ENCODE measurements around the gene RIMS4. TPM values are rescaled to one million over a fixed set of nuclear protein-coding genes. Genes with fewer than 3 reads are reported as not detected.

RIMS4 gene
- total and polyA plus RNA-seq, 9 of the 15 experiments (the other 6 are each of a cell fraction or from before 2014, with no cell fraction given) = 0.04 TPM; not detected in 8

GRCh38 chr20:44834693-44835092, 24.3 kb upstream of the RIMS4 start:
- Histone ChIP-seq H3K79me2 (ENCODE audit: control insufficient read depth, insufficient read depth, low read length) (no peaks in the 10 kb centered on the region), H3K4me3 (no peak overlapping the region), H3K9ac (ENCODE audit: insufficient read depth in 1 of 2, low read depth in 2 of 2, low read length in 2 of 2) (no peak overlapping the region), H3K9me3 (replicated peaks; ENCODE audit: control insufficient read depth, insufficient read depth, low read depth, low read length) (no peaks in the 10 kb centered on the region), H3K27ac (ENCODE audit: extremely low read depth, low read depth, low read length) (no peak overlapping the region), H3K27me3 (ENCODE audit: control insufficient read depth in 2 of 2, insufficient read depth in 2 of 2, low read length in 2 of 2) (peaks cover 18 to 34% of the 10 kb centered on the region in 2 experiments), H3K4me2 (ENCODE audit: insufficient read depth, low read length) (no peak overlapping the region), H3K4me1 (replicated peaks in 1 of 2; ENCODE audit: control insufficient read depth in 2 of 2, insufficient read depth in 2 of 2, low read length in 2 of 2) (no peaks in the 10 kb centered on the region), H3K36me3 (ENCODE audit: control insufficient read depth, insufficient read depth, low read length) (no peaks in the 10 kb centered on the region), H2AFZ (ENCODE audit: low read depth, low read length) (no peak overlapping the region), H4K20me1 (replicated peaks; ENCODE audit: control insufficient read depth, insufficient read depth, low read length) (no peaks in the 10 kb centered on the region), H3K9me1 (ENCODE audit: control insufficient read depth, insufficient read depth, low read length) (no peaks in the 10 kb centered on the region)
- FAIRE-seq = no peak
- ChIA-PET CTCF (ENCODE audit: low intra/inter-chr PET ratio) (no interaction called here), POLR2A (no interaction called here)
- in situ Hi-C loops (cut with MboI) (no loop called here), intact Hi-C loops (cut with micrococcal nuclease) (no loop called here)
- DNase-seq (ENCODE audit: extremely low read depth in 1 of 4, low spot score in 3 of 4) = no peak
- WGBS (ENCODE audit: insufficient coverage, low coverage, missing lambda C conversion rate) = 7% methylated on average over 2 of the region's 2 CpGs
- no peak for ATAC-seq
- BruUV-seq (replicated peaks) = no TSS peak
- TF ChIP-seq, protein P1, sequence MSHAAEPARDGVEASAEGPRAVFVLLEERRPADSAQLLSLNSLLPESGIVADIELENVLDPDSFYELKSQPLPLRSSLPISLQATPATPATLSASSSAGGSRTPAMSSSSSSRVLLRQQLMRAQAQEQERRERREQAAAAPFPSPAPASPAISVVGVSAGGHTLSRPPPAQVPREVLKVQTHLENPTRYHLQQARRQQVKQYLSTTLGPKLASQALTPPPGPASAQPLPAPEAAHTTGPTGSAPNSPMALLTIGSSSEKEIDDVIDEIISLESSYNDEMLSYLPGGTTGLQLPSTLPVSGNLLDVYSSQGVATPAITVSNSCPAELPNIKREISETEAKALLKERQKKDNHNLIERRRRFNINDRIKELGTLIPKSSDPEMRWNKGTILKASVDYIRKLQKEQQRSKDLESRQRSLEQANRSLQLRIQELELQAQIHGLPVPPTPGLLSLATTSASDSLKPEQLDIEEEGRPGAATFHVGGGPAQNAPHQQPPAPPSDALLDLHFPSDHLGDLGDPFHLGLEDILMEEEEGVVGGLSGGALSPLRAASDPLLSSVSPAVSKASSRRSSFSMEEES (CRISPR knock-in tag; IDR thresholded peaks at IDR 0.05) = peak; percentile 50
- TF ChIP-seq, protein P2, sequence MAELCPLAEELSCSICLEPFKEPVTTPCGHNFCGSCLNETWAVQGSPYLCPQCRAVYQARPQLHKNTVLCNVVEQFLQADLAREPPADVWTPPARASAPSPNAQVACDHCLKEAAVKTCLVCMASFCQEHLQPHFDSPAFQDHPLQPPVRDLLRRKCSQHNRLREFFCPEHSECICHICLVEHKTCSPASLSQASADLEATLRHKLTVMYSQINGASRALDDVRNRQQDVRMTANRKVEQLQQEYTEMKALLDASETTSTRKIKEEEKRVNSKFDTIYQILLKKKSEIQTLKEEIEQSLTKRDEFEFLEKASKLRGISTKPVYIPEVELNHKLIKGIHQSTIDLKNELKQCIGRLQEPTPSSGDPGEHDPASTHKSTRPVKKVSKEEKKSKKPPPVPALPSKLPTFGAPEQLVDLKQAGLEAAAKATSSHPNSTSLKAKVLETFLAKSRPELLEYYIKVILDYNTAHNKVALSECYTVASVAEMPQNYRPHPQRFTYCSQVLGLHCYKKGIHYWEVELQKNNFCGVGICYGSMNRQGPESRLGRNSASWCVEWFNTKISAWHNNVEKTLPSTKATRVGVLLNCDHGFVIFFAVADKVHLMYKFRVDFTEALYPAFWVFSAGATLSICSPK (IDR thresholded peaks at IDR 0.05; ENCODE audit: borderline replicate concordance) = no peak
